T-helper 1 cell treated with Interleukin-12 subunit alpha and Interleukin-12 subunit beta and Interleukin-4 antibody, amounts not matched to agents 30 ng/mL and 1 ng/mL, for 36 hours (primary cell): Measurements from ENCODE around the gene ARL6IP5. TPM values are rescaled to one million over a fixed set of nuclear protein-coding genes. Genes with fewer than 3 reads are reported as not detected.

Experiments
- intact Hi-C: fragments of 100-400 bp; cut with micrococcal nuclease; formaldehyde crosslinking; loops from one replicate; pipeline ENCODE4 v1.15.1; 2024
- total RNA-seq: library from RNA; stranded (reverse); gene quantifications from 2 replicates; pipeline ENCODE4 v1.2.3, GENCODE V29; 2022

Gene ARL6IP5
- total RNA-seq, 1 donor from 2014 or later: 277 TPM

- intact Hi-C loops: no loop called here
Measured at GRCh38 chr3:69113536-69113935, 28.8 kb downstream of the ARL6IP5 start.

- intact Hi-C loops: no loop called here
Measured at GRCh38 chr3:69115731-69116130, 31.0 kb downstream of the ARL6IP5 start.

- intact Hi-C loops: no loop called here
Measured at GRCh38 chr3:69116162-69116561, 31.4 kb downstream of the ARL6IP5 start.

- intact Hi-C loops: no loop called here
Measured at GRCh38 chr3:69116897-69117296, 32.2 kb downstream of the ARL6IP5 start.

DNA sequence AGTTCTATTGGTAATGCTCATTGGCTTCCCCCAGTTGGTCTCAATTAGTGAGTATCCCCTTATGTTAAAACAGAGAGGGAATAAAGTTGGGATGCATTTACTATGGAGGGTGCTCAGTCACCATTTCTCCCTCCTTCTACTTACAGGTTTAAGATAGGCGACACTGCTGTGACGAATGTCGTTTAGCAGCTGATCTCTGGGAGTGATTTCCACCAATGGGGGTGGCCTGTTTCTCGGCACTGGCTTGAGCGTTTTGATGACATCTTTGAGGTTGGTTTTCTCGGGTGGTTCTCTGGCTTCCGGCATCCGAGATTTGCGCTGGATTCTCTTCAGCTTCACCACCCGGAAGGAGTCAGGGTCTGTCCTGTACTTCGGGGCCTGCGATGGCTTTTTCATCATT is 33.8 kb downstream of the ARL6IP5 start:
- intact Hi-C loops: no loop called here

DNA sequence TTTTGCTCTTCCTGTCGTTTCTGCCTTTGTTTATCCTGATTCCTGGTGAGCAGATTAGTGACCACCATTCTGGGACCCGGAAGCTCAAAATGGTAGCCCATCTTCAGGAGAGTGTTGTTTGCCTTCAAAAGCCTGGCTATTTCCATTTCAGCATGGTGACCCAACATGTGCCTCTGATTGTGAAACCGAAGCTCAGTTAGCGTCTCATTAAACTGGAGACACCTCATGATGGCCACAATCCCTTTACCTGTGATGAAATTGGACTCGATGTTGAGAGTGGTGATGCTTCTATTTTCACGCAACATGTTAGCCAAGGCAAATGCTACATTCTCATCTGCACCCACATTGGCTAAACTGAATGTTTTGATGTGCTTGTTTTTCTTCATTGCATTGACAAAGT is 34.4 kb downstream of the ARL6IP5 start:
- intact Hi-C loops: no loop called here

- intact Hi-C loops: no loop called here
Measured at GRCh38 chr3:69119681-69120080, 34.9 kb downstream of the ARL6IP5 start.

GRCh38 chr3:69120879-69121464 is 36.2 kb downstream of the ARL6IP5 start:
- intact Hi-C loops: loop anchor here (1.0 kb wide), 7 partner anchors 40 to 827 kb away; no protein-coding TSS in a partner anchor

DNA sequence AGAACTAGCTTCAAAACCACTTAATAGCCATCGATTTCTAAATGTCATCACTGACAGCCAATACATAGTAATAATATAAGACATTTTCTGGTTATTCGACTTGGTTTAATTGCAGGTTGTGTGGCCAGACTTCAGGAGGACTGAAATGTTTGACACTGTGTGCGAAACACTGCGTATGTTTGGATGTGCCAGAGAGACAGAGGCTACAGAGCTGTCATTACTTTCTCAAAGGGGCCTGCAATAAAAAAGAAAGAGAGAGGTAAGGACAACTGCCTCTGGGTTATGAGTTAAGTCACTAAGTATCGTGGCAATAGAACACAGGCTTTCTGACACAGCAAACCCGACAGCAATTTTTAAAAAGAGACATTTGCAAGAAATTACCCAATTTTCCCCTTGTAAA is 36.8 kb downstream of the ARL6IP5 start:
- intact Hi-C loops: loop anchor here (1.0 kb wide), 7 partner anchors 40 to 827 kb away; no protein-coding TSS in a partner anchor

- intact Hi-C loops: loop anchor here (1.0 kb wide), 7 partner anchors 39 to 826 kb away; no protein-coding TSS in a partner anchor
Measured at GRCh38 chr3:69121950-69122349, 37.2 kb downstream of the ARL6IP5 start.

DNA sequence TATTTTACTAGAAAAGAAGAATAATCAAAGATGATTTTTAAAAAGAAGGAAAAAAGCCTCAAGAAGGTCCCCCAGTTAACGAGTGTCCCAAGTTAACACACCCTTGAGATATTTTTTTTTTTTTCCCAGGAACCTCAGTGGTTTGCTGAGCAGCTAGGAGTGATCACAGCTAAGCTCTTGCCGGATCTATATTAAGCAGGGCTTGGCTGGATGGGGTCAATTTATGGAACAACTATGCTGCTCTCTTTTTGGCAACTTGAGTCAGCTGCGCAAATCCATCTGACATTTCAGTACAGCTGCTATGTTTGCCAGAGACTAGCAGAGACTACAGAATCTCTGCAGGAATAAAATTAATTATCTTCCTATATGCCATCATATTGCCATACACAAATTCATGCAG is 37.7 kb downstream of the ARL6IP5 start, which contains the start of gene LMOD3:
TSS of gene LMOD3 (minus strand) at position 193 of the 400 bp plus-strand sequence. CDS start 209 bp downstream, outside the sequence.
- intact Hi-C loops: no loop called here

- intact Hi-C loops: no loop called here
Measured at GRCh38 chr3:69126216-69126615, 41.5 kb downstream of the ARL6IP5 start.

- intact Hi-C loops: no loop called here
Measured at GRCh38 chr3:69126999-69127398, 42.3 kb downstream of the ARL6IP5 start.

DNA sequence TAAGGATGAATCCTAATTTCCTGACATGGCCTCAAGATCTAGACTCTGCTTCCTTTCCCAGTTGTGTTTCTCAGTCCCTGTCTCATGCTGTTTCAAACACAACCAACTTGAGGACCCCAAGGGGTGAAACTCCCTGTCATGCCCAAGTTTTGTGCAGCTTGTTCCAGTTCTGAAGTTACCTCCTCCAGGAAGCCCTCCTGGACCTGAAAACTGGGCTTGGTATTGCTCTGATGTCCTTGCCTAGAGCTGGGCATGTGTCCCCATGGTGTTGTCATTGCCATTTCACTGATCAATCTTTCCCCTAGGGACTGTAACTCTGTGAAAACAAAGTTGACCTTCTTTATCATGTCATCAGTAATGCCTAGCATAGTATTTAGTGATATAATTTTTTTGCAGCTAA is 43.8 kb downstream of the ARL6IP5 start:
- intact Hi-C loops: no loop called here

GRCh38 chr3:69129531-69129930 is 44.8 kb downstream of the ARL6IP5 start:
- intact Hi-C loops: no loop called here

GRCh38 chr3:69130689-69131088 is 46.0 kb downstream of the ARL6IP5 start:
- intact Hi-C loops: no loop called here

DNA sequence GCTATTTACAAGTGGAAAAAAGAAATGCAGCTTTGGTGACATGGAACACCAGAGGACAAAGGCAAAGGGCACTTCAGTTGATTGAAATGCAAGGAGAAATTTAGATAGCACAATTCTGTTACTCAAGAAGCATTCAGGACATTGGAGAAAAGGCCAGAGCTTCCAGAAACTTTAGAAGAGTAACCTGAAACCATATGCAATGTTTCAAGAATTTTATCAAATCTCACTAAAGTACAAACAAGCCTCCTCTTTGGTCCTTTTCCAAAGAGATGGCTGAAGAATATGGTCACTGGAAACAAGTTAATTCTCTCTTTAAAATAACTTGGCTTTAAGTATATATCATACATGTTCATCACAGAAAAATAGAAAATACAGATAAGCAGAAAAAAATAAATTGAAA is 52.3 kb downstream of the ARL6IP5 start:
- intact Hi-C loops: no loop called here

- intact Hi-C loops: no loop called here
Measured at GRCh38 chr3:69137412-69137811, 52.7 kb downstream of the ARL6IP5 start.

DNA sequence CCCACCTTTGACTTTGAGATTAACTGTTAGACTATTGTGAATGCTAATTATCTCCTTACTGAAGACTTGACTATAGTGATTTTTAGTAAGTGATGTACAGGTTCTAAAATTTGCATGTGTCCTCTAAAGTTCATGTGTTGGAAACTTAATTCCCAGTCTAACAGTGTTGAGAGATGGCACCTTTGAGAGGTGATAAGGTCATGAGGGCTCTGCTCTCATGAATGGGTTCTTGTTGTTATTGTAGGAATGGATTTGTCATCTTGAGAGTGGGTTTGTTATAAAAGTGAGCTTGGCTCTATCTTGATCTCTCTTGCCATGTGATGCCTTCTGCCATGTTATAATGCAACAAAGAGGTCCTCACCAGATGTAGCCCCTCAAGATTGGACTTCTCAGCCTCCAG is 56.6 kb downstream of the ARL6IP5 start:
- intact Hi-C loops: no loop called here

GRCh38 chr3:69142090-69142489 is 57.4 kb downstream of the ARL6IP5 start:
- intact Hi-C loops: no loop called here

DNA sequence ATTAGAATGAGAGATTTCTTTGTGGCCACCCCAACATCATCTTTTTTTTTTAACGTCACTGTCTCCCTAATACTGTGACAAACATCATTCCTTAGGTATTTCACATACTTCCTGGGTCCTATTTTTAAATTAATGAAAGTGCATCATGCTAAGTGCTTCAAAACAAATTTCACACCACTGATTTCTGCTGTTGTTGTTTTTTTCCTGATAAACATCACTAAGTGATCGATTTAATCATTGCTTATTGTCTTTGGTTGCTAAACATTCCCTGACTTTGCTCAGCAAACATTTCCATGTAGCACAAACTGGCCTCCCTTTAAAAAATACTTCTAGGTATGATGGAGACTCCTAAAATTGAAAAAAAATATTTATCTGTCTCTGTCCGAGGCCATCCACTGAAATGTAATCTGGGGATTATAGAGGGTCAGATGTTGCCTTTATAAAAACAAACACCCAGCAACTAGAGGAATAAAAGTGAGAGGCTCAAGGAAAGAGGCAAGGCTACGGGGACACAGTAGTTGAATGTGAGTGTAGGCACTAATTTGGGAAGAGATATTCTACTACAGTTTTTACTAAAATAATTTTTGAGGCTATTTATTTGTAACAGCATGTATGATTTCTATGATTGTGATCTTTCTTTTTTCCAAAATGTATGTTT is 58.2 kb downstream of the ARL6IP5 start:
- intact Hi-C loops: no loop called here

DNA sequence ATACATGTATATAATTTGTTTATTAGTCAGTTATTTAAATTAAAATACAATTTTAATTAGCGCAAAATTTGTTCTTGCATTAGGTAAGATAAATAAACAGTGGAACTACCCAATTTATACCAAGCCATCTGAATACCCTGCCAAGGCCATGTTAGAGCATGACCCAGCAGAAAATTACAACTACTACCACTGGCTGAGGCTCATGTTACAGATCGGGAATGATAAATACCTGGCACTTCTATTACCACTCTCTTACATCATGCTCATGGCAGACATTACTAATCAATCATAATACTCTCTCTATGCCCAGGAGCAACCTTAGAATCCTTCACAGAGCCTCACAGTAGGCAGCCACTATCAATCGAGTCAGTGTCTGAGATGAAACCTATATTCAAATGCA is 58.9 kb downstream of the ARL6IP5 start:
- intact Hi-C loops: no loop called here

DNA sequence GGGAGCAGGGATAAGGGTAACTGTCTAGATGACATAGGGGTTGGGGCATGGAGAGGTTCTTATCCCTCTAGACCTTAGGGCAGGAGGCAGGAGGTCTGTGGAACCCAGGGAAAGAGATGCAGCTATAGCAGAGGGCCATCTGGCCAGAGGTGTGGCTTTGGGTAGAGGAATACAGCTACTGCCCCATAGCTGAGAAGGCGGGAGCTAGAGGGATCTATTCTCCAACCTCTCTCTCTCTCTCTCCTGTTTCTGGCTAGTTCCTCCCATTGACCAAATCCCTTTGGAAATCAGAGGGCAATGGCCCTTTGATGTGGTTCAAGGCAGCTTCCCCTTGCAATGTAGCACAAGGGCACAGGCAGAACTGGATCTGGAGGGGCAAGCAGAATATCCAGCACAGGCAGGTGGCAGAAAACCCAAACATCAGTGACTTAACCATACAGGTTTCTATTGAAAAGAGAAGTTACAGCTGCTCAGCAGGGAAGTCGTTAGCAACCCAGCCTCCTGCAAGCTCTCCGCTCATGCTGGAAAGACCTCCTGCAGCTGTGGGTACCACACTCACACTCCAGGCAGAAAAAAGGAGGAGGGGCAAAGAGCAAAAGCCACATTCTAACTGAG is 60.0 kb downstream of the ARL6IP5 start:
- intact Hi-C loops: no loop called here
